Islet precursor cell (in vitro differentiated cells): Measurements from ENCODE around the gene PATJ.
"Not testable (repeated sequence)": the region's sequence is repeated elsewhere in the genome, so short reads cannot be mapped to it uniquely, and the experiment has no call there.

Experiments used
- DNase-seq: peaks from one replicate; pipeline ENCODE4 v3.0.0-alpha.2; 2018

The PATJ gene, protein sequence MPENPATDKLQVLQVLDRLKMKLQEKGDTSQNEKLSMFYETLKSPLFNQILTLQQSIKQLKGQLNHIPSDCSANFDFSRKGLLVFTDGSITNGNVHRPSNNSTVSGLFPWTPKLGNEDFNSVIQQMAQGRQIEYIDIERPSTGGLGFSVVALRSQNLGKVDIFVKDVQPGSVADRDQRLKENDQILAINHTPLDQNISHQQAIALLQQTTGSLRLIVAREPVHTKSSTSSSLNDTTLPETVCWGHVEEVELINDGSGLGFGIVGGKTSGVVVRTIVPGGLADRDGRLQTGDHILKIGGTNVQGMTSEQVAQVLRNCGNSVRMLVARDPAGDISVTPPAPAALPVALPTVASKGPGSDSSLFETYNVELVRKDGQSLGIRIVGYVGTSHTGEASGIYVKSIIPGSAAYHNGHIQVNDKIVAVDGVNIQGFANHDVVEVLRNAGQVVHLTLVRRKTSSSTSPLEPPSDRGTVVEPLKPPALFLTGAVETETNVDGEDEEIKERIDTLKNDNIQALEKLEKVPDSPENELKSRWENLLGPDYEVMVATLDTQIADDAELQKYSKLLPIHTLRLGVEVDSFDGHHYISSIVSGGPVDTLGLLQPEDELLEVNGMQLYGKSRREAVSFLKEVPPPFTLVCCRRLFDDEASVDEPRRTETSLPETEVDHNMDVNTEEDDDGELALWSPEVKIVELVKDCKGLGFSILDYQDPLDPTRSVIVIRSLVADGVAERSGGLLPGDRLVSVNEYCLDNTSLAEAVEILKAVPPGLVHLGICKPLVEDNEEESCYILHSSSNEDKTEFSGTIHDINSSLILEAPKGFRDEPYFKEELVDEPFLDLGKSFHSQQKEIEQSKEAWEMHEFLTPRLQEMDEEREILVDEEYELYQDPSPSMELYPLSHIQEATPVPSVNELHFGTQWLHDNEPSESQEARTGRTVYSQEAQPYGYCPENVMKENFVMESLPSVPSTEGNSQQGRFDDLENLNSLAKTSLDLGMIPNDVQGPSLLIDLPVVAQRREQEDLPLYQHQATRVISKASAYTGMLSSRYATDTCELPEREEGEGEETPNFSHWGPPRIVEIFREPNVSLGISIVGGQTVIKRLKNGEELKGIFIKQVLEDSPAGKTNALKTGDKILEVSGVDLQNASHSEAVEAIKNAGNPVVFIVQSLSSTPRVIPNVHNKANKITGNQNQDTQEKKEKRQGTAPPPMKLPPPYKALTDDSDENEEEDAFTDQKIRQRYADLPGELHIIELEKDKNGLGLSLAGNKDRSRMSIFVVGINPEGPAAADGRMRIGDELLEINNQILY (N-terminal part only)

GRCh38 chr1:61741711-61742619 is at the start of gene PATJ:
Gene PATJ (plus strand): TSS chr1:61742480. CDS start chr1:61762893, 20,413 bp downstream.
- peak; percentile 95 for DNase-seq

DNA sequence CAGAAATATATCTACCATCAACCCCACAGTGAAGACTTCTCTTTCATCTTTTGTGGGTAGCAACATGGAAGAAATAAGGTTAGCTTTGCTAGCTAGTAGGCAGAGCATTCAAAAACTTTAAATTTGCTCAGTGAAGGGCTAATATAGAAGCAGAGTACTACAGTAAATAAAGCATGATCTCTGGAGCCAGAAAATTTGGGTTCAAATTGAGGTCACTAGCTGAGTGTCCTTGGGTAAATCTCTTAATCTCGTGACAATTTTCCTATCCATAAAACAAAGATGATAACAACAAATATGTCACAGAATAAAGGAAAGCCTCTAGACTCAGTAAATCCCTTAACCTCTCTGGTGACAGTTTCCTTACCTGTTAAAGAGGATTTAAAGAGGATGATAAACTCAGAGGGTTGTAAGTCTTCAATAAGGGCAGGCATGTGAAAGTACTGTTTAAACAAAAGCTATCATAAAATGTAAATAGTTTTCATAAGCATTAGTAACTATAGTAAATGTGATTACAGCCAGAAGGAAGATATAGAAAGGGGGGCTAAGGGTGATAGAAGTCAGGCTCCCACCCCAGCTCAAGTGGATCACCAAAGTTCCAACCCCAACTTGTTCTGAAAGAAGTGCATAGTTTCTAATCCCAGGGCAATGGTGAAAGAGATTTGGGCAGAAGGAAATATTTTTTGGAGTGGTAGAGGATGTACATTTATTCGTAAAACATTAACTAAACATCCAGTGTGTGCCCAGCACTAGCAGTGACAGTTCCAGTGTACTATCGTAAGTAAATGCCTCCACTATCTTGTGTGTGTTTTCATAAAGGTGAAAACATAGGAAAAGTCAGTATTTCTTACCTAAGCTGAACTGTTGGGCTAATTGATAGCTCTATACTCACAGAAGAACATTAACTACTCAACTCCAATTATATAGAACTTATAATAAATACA is 42.1 kb upstream of the PATJ start:
- no peak for DNase-seq

DNA sequence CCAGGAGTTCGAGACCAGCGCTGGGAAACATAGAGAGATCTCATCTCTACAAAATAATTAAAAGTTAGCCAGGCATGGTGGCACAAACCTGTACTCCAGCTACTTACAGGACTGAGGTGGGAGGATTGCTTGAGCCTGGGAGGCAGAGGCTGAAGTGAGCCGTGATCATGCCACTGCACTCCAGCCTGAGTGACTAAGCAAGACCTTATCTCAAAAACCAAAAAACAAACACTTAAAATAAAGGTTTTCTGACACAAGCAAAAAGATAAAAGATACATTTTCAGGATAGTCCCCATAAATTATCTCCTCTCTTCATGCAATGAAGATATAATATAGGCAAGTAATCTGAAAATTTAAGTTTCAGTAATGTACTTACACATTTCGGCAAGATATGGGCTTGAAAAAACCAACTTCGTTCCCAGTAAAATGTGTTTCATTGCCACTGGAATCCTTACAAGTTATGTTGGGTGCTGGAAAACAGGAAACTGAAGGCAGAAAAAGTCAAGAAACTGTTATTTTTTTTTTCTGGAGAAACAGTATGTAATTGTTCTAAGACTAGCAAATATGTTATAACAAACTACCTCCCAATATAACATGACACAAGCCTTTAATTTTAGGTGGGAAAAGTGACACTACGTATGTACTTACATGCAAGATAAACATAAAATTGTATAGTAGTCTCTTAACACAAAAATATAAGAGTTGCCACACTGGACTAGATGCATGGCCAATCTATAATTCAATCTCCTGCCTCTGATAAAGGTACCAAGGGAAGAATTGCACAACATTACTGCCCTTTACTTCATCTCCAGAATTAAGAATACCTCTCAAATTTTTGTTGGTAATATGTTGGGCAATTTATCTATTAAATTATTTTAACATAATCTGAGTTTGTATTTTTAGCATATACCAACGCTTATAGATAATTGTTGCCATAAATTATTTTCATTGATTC is 33.0 kb upstream of the PATJ start:
- DNase-seq: no peak

DNA sequence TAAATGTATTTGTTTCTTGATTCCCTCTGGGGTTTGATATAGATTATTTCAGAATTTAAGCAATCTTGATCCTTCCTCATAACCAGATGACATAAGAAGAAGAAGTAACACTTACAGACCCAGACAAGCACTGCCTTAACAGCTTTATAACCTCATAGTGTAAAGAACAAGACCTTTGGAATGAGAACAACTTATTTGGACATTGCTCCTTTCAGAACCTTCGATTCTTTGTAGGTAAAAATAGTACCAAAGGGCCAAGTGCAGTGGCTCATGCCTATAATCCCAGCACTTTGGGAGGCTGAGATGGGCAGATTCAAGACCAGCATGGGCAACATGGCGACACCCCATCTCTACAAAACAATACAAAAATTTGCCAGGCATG is 32.4 kb upstream of the PATJ start:
- no peak for DNase-seq

- DNase-seq: not testable (repeated sequence)
These were observed 31.0 kb upstream of the PATJ start for GRCh38 chr1:61711257-61711656.

DNA sequence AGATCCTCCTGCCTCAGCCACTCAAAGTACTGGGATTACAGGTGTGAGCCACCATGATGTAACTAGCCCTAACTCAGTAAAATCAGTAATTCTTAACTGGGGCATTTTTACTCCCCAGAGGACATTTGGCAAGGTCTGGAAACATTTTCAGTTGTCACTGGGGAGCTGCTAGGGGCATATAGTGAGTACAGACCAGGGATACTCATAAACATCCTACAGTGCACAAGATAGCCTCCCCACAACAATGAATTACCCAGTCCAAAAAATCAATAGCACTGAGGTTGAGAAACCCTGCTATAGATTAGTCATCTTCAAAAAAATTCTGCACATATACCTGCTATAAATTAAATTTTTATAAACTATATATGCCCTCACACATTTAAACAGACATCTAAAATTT is 30.3 kb upstream of the PATJ start:
- DNase-seq: no peak

GRCh38 chr1:61718996-61719663 is 23.1 kb upstream of the PATJ start:
- not testable (repeated sequence) for DNase-seq

- no peak for DNase-seq
These were observed 17.8 kb upstream of the PATJ start for GRCh38 chr1:61724506-61724812.

DNA sequence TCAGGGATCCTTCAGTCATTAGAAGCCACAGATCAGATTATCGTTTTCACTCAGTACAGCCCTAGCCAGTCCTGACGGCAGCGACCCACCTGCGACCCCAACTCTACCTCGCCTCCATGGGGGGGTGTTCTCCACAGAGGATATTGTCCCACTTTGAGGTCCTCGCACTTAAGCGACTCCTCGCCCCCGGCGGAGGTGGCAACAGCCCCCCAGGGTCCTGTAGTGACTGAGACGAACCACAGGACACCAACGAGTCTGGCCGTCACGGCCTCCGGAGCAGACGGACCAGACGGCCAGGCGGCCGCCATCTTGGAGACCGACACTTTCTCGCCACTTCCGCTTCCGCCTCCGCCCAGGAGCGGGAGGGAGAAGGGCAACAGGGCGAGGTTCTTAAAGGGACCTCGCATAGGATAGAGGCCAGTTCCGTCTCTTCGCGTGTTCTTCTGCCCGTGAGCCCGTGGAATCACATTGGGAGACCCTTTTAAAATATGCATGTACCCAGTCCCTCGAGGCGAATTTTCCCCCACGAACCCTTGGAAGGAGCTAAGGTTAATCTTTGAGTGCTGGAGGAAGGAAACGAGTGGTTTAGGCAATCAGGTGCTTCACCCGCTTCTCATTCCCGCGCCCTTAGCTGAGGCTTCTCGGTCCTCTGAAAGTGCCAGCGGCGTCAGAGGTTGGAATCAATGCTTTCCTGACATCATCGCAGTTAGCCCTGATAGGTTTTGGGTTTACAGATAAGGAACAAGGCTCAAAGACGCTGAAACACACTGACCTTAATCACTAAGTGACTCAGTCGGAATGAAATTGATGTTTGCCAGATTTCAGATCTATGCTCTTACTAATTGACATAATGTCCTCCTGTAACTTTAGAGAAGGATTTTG is 17.2 kb upstream of the PATJ start, which contains the start of gene TM2D1:
TSS of gene TM2D1 (minus strand) at position 329 of the 882 bp plus-strand sequence. CDS start at position 308, 21 bp downstream.
- peak; percentile 95 for DNase-seq

DNA sequence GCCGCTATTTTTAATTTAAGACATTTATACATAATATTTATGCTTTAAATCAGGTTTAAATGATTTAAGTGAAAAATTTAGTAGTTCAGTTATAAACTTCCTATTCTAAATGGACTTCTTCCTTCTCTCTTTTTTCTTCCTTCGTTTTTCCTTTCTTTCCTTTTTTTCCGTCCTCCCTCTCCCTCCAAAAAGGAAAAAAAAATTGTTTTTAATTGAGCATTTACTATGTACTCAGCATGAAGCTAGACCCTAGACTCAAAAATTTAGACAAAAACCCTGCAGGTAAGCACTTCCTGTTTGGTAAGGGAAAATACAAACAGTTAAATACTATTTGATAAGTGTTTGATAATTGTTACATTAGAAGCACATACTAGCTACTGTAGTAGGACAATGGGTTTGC is 14.7 kb upstream of the PATJ start:
- DNase-seq: no peak

- not testable (repeated sequence) for DNase-seq
These were observed 11.6 kb upstream of the PATJ start for GRCh38 chr1:61730679-61731078.

- DNase-seq: no peak
These were observed 9.6 kb upstream of the PATJ start for GRCh38 chr1:61732726-61733125.

DNA sequence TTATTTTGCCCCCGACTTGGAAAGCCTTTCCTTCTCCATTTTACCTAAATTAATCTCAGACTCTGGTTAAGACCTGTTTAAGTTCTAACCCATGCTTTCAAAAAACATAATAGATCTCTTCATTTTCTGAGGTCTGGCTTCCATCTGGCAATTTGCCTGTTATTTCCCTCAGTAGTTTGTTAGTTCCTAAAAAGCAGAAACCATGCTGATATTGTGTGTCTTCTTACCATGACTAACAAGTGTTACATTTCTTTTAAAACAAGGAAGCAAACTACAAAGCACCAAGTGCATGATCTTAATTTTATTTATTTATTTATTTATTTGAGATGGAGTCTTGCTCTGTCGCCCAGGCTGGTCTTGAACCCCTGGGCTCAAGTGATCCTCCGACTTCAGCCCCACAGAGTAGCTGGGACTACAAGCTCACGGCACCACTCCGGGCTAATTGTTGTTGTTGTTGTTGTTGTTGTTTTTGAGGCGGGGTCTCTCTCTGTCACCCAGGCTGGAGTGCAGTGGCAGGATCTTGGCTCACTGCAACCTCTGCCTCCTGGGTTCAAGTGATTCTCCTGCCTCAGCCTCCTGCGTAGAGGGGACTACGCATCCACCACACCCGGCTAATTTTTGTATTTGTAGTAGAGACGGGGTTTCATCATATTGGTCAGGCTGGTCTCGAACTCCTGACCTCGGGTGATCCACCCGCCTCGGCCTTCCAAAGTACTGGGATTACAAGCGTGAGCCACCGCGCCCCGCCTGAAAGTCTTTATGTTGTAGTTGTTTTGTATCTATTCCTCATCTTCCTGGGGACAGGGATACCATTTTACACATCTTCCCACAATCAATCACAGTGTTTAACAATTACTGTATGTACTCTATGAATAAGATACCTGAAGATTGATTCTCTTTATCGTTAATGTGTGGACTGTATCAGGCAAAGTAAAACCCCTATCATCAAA is 1.3 kb upstream of the PATJ start:
- no peak for DNase-seq

GRCh38 chr1:61742620-61743430 is 545 bp downstream of the PATJ start:
- peak; percentile 87 for DNase-seq

DNA sequence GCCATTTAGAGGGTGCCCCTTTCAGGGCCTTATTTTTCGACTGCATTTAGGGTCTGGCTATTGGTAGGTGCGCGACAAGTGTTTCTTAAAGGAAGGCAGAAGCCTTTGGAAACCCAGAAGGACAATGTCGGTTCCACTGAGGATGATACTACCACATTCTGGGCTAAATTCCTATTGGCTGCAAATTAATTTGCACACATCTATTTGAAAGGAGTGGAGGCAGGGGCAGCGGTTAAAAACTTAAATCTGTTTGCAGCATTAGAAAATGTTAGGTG is 1.1 kb downstream of the PATJ start:
- no peak for DNase-seq
